HUES48 (cell line): ENCODE measurements around the gene NFATC4.

Experiments used
- H3K27ac ChIP-seq: one replicate; pipeline ENCODE4 v1.7.0; 2013; ENCODE audit warnings: low read depth, low read length, inconsistent platforms
- H3K27me3 ChIP-seq: 2 replicates; pipeline ENCODE4 v1.6.1; 2013; ENCODE audit warnings: mild to moderate bottlenecking, low read length; ENCODE audit not compliant: control insufficient read depth, insufficient read depth
- H3K36me3 ChIP-seq: 2 replicates; pipeline ENCODE4 v1.6.1; 2013; ENCODE audit warnings: low read length; ENCODE audit not compliant: control insufficient read depth, insufficient read depth
- H3K4me1 ChIP-seq: 2 replicates; pipeline ENCODE4 v1.6.1; 2013; ENCODE audit warnings: mild to moderate bottlenecking, low read length; ENCODE audit not compliant: control insufficient read depth, insufficient read depth
- H3K4me3 ChIP-seq: 2 replicates; pipeline ENCODE4 v1.5.1; 2013; ENCODE audit warnings: mild to moderate bottlenecking, low read depth, low read length
- H3K9ac ChIP-seq: 2 replicates; pipeline ENCODE4 v1.6.1; 2013; ENCODE audit warnings: mild to moderate bottlenecking, low read depth, low read length, moderate library complexity
- H3K9me3 ChIP-seq: 2 replicates; pipeline ENCODE4 v1.6.1; 2013; ENCODE audit warnings: low read length; ENCODE audit not compliant: control insufficient read depth, insufficient read depth

Gene NFATC4

DNA sequence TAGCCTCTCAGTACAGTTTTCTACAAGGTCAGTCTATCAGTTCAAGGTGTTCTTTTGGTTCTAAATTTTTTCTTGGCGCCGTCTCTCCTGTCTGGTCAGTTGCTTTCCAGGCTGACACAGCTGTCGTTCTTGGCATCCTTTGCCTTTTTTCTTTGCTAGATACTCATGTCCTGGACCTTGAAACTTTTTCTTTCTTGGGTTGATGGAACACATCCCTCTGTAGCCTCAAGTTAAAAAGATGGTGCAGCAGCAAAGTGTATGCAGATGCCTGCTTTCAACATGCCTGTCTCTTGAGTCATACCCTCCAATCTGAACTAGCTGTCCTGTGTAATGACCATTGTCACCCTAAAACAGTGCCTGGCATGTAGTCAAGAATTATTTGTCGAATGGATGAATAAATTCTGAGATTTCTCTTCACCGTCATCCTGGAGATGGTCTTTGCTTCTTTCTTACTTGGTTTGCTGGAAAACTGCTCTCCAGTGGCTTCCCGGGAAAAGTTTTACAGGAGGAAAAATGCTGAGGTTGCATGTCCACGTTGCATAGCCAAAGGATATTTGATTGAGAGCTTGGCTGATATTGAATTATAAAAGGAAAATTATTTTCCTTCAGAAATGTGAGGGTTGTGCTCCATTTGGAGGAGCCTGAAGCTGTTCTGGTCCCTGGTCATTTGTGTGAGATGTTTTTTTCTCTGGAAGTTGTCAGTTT lies 35.5 kb downstream of the NFATC4 start:
- Histone ChIP-seq H3K4me1 (peaks cover 22% of the 10 kb centered on the region), H3K9me3 (no peaks in the 10 kb centered on the region), H3K36me3 (peaks cover 5% of the 10 kb centered on the region; the same call in 1 of the 2 replicates)

DNA sequence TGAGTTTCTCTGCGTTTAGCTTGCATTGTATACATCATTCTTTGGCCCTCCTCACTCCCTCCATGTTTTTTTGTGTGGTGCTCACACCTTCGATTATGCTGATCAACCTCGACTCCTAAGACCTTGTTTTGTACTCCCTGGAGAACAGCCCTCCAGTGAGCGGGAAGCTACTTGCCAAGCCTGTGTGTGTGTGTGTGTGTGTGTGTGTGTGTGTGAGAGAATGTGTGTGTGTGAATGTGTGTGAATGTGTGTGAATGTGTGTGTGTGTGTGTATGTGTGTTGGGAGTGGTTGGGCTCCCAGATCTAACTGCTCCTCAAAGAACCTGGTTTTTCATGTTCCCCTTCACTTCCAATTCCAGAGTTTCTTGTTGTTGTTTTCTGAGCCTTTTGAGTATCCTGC lies 36.8 kb downstream of the NFATC4 start:
- Histone ChIP-seq H3K9me3 (no peaks in the 10 kb centered on the region), H3K36me3 (peaks cover 14% of the 10 kb centered on the region; the same call in 1 of the 2 replicates), H3K4me3 (no peak overlapping the region), H3K9ac (no peak overlapping the region), H3K27ac (no peak overlapping the region), H3K4me1 (peaks cover 18% of the 10 kb centered on the region), H3K27me3 (no peaks in the 10 kb centered on the region)

More for the DNA sequence above, 35.5 kb downstream of the NFATC4 start:
- Histone ChIP-seq H3K27ac (no peak overlapping the region), H3K4me3 (no peak overlapping the region), H3K27me3 (no peaks in the 10 kb centered on the region), H3K9ac (no peak overlapping the region)

DNA sequence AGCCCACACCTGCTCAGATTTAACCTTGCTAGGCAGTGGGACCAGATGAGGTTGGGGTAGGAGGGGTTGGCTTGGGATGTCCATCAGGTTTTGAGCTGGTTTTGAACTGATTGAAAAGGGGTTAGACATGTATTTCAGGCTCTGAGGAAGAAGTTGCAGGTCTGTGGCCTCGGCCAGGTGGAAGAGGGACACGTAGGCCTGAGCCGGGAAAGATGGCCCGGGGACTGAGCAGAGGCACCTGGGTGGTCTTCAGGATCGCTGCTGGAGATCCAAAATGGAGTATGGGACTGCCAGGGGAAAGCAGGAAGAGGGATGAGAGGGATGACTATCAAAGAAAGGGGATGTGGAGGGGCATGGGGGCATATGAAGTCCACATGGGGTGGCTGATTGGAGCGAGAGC lies 38.4 kb downstream of the NFATC4 start:
- Histone ChIP-seq H3K4me1 (peaks cover 14% of the 10 kb centered on the region), H3K9me3 (no peaks in the 10 kb centered on the region), H3K4me3 (no peak overlapping the region), H3K36me3 (peaks cover 14% of the 10 kb centered on the region; the same call in 1 of the 2 replicates), H3K9ac (no peak overlapping the region), H3K27ac (no peak overlapping the region), H3K27me3 (no peaks in the 10 kb centered on the region)

DNA sequence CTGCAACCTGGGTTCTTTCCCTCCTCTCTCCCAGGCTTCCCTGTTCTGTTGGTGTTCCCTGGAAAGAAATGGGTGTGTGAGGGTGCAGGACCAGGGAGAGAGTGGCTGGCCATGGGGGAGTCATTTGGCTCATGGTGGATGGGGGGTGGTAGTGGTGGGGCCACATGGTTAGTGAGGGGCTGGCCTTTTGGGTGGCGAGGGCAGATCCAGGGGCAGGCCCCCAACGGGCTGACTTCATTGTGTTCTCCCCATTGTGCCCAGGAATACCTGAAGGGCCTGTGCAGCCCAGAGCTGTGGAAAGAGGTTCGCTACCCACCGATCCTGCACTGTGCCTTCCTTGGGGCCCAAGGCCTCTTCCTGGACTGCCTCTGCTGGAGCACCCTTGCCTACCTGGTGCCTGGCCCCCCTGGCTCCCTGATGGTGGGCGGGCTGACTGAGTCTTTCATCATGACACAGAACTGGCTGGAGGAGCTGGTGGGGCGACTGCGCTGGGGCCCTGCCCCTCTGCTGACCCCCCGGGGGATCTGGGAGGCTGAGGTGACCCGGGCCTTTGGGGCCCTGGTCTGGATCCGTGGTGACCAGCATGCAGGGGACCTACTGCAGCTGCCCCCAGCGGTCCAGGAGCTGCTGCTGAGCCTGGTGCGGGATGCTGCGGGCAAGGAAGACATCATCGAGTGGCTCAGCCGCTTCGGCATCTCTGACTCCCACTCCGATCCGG lies 39.8 kb downstream of the NFATC4 start:
- Histone ChIP-seq H3K9me3 (no peaks in the 10 kb centered on the region), H3K36me3 (peaks cover 17% of the 10 kb centered on the region; the same call in 1 of the 2 replicates), H3K4me3 (no peak overlapping the region), H3K9ac (no peak overlapping the region), H3K27me3 (no peaks in the 10 kb centered on the region), H3K4me1 (peaks cover 14% of the 10 kb centered on the region), H3K27ac (no peak overlapping the region)

DNA sequence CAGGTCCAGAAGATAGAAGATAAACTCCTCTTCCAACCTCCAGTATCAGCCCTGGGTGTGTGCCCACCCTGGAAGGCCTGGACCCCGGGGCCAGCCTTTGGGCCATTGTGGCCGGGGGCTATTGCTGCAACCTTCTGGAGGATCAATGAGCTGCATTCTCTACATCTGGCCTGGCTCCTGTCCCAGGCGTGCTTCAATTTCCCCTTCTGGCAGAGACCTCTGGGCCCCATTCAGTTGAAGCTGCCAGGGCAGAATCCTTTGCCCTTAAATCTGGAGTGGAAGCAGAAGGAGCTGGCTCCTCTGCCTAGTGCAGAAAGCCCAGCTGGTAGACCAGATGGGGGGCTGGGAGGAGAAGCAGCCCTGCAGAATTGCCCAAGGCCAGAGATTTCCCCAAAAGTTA lies 40.8 kb downstream of the NFATC4 start:
- Histone ChIP-seq H3K27me3 (no peaks in the 10 kb centered on the region), H3K4me3 (no peak overlapping the region), H3K9me3 (no peaks in the 10 kb centered on the region), H3K4me1 (peaks cover 7% of the 10 kb centered on the region), H3K27ac (no peak overlapping the region), H3K36me3 (peaks cover 27% of the 10 kb centered on the region), H3K9ac (no peak overlapping the region)

DNA sequence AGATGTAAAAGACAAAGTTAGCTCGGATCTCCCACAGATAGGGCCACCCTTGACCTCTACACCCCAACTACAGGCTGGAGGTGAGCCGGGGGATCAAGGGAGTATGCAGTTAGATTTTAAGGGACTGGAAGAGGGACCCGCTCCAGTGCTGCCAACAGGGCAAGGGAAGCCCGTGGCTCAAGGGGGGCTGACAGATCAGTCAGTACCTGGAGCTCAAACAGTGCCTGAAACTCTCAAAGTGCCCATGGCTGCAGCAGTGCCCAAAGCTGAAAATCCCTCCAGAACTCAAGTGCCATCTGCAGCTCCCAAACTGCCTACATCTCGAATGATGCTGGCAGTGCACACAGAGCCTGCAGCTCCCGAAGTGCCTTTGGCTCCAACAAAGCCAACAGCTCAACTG lies 41.2 kb downstream of the NFATC4 start:
- no peaks in the 10 kb centered on the region for H3K9me3 ChIP-seq
- H3K27me3 ChIP-seq = no peaks in the 10 kb centered on the region
- H3K27ac ChIP-seq = no peak overlapping the region
- H3K4me1 ChIP-seq = peaks cover 4% of the 10 kb centered on the region
- no peak overlapping the region for H3K9ac ChIP-seq
- H3K36me3 ChIP-seq = peaks cover 31% of the 10 kb centered on the region
- no peak overlapping the region for H3K4me3 ChIP-seq

DNA sequence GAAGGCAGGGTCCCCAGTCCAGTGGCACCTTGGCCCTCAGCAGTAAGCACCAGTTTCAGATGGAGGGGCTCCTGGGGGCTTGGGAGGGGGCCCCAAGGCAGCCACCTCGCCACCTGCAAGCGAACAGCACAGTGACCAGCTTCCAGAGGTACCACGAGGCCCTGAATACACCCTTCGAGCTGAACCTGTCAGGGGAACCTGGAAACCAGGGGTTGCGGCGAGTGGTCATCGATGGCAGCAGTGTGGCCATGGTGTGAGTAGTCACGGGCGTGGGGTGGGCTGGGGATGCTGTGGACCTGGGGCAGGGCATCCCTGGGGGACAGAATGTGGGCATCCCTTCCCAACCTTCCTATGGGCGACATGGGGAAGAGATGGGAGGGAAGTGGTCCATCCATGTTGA lies 42.0 kb downstream of the NFATC4 start:
- no peak overlapping the region for H3K27ac ChIP-seq

DNA sequence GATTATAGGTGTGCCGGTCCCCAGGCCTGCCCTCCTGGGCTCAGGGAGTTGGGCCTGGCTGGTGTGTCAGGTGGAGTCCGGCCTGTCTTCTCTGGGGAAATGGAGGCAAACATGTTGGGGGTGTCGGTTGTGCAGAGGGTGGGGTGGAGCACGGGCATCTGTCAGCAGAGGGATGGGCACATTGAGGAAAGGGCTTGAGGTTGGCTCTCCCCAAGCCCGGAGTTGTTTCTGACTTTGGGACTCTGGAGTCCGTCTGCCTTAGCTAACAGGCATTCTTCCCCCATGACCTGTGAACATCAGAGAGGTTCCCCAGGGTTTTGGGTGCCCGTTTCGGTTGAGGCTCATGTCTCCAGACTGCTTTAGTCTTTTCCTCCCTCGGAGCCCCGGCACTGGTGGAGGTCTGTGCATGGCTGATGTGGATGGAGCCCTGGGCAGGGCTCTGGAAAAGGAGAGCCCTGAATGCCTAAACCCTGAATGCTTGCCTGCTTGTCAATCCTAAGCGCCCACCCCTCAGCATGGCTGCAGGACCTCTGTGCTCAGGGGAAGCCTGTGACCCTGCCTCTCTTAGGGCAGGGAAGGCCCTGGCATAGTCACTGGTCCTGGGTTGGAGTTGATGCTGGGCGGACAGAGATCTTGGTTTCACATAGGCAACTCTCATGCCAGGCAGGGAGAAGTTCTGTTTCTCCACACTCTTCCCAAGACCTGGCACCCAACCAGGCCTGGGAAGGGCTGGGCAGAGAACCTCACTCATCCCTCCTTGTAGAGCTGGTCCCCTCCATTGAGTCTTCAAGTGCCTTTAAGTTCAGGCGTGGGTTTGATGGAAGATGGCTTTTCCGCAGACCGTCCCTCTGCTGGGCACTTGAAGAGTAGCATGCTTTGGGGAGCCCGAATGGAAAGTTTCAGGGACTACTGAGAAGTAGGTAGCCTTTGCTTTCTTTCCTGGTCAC lies 43.7 kb downstream of the NFATC4 start:
- Histone ChIP-seq H3K9me3 (no peaks in the 10 kb centered on the region), H3K4me3 (no peak overlapping the region), H3K36me3 (peaks cover 41% of the 10 kb centered on the region), H3K27ac (no peak overlapping the region), H3K4me1 (no peaks in the 10 kb centered on the region), H3K9ac (no peak overlapping the region), H3K27me3 (no peaks in the 10 kb centered on the region)

More for the DNA sequence above, 42.0 kb downstream of the NFATC4 start:
- Histone ChIP-seq H3K36me3 (peaks cover 38% of the 10 kb centered on the region), H3K4me1 (no peaks in the 10 kb centered on the region), H3K9ac (no peak overlapping the region), H3K4me3 (no peak overlapping the region), H3K9me3 (no peaks in the 10 kb centered on the region), H3K27me3 (no peaks in the 10 kb centered on the region)

DNA sequence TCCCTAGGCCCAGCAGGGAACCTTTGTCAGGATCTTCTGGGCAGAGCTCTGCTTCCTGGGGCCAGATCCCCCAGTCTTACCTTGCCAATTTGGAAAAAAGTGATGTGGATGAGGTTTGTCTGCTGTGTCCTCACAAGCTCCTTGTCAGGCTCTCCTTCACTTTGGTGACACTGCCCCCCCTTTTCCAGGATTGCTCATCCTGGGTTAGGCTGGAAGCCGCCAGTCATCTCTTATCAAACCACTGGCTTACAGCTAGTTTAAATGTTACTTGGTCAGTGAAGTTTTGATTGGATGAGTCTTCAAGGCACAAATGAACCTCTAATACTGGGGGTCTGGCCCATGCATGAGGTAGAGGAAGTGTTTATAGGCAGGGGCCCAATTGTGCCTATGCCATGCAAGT lies 46.1 kb downstream of the NFATC4 start:
- H3K4me3 ChIP-seq = no peak overlapping the region

DNA sequence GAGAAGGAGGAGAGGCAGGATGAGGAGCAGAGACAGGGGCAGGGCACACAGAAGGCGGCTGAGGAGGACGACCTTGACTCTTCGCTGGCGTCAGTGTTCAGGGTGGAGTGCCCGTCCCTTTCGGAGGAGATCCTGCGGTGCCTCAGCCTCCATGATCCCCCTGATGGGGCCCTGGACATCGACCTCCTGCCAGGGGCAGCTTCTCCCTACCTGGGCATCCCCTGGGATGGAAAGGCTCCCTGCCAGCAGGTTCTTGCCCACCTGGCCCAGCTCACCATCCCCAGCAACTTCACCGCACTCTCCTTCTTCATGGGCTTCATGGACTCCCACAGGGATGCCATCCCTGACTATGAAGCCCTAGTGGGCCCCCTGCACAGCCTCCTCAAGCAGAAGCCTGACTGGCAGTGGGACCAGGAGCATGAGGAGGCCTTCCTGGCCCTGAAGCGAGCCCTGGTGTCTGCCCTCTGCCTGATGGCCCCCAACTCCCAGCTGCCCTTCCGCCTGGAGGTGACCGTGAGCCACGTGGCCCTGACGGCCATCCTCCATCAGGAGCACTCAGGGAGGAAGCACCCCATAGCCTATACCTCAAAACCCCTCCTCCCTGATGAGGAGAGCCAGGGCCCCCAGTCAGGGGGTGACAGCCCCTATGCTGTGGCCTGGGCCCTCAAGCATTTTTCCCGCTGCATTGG lies 46.9 kb downstream of the NFATC4 start:
- H3K4me3 ChIP-seq = no peak overlapping the region
- H3K9ac ChIP-seq = no peak overlapping the region
- H3K27me3 ChIP-seq = 0 out of 2 replicates have a peak, but pooled peaks cover 8% of the 10 kb centered on the region
- H3K36me3 ChIP-seq = peaks cover 30% of the 10 kb centered on the region
- H3K9me3 ChIP-seq = no peaks in the 10 kb centered on the region
- H3K27ac ChIP-seq = no peak overlapping the region
- no peaks in the 10 kb centered on the region for H3K4me1 ChIP-seq

More for the DNA sequence above, 46.1 kb downstream of the NFATC4 start:
- Histone ChIP-seq H3K9me3 (no peaks in the 10 kb centered on the region), H3K4me1 (no peaks in the 10 kb centered on the region), H3K36me3 (peaks cover 33% of the 10 kb centered on the region), H3K27me3 (0 out of 2 replicates have a peak, but pooled peaks cover 7% of the 10 kb centered on the region), H3K27ac (no peak overlapping the region), H3K9ac (no peak overlapping the region)
